NCI-H146 treated with DMSO at 0.1 percent for 48 hours (cell line): ENCODE measurements around the gene ARFGEF3.
"Not testable (repeated sequence)": the region's sequence is repeated elsewhere in the genome, so short reads cannot be mapped to it uniquely, and the experiment has no call there.

Source experiments
- DNase-seq: peaks from one replicate; lab custom pipeline; 2025; ENCODE audit not compliant: unreplicated experiment; lab: John Stamatoyannopoulos, UW

The ARFGEF3 gene

GRCh38 chr6:138206862-138207261 lies 45.1 kb downstream of the ARFGEF3 start:
- DNase-seq: no peak

DNA sequence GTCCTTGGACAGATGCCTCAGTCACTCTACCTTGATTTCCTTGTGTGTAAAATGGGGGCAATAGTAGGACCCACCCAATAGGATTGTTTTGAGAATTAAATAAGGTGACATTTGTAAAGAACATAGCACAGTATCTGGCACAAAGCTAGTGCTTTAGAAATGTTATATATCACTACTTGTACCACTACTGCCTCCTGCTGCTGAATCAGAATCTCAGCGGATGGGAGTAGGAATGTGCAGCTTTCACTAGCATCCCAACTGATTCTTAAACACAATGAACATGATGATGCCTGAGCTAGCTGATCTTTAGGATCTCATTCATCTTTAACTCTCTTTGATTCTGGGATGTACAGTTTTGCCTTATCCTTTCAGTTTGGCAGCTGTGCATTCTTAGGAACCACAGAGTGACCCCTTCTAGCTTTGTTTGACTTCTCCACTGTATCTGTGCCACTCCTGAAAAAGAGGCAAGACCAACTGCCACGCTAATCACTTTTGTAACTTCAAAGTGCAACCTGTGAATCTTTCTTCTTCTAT lies 49.4 kb downstream of the ARFGEF3 start:
- peak; percentile 29 for DNase-seq

GRCh38 chr6:138211601-138212000 lies 49.9 kb downstream of the ARFGEF3 start:
- no peak for DNase-seq

GRCh38 chr6:138212530-138212929 lies 50.8 kb downstream of the ARFGEF3 start:
- not testable (repeated sequence) for DNase-seq

GRCh38 chr6:138215093-138215782 lies 53.5 kb downstream of the ARFGEF3 start:
- DNase-seq: no peak

- DNase-seq: no peak
Measured at GRCh38 chr6:138218449-138218848, 56.7 kb downstream of the ARFGEF3 start, which contains the start of gene PBOV1. Gene PBOV1 (minus strand): TSS chr6:138218491. CDS start chr6:138218395, 96 bp downstream.

DNA sequence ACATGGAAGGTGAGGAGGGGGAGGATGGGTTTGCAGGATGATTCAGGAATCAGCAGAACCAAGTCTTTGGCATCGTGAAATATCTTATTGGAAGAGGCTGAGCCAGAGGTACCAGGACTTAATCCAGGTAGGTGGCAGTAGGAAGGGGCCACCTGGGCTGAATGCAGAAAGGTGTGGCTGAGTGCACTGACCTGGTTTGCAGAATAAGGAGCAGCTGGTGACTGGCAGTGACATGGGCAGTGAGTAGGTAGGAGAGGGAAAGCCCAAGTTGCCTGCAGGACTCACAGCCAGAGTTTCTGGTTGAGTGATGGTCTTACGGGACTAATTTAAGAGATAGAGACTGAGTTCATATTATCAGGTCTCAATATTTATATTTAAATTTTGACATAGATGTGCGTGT lies 57.7 kb downstream of the ARFGEF3 start:
- no peak for DNase-seq

DNA sequence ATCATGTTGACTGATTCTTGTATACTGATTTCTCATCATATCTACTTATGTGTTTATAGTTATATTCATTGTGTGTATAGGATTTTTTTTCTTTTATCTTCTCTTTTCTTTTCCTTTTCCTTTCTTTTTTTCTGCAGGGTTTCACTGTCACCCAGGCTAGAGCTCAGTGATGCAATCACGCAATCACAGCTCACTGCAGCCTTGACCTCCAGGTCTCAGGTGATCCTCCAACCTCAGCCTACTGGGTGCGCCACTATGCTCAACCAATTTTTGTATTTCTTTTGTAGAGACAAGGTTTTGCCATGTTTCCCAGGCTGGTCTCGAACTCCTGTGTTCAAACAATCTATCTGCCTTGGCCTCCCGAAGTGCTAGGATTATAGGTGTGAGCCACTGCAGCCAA lies 58.2 kb downstream of the ARFGEF3 start:
- DNase-seq: no peak

DNA sequence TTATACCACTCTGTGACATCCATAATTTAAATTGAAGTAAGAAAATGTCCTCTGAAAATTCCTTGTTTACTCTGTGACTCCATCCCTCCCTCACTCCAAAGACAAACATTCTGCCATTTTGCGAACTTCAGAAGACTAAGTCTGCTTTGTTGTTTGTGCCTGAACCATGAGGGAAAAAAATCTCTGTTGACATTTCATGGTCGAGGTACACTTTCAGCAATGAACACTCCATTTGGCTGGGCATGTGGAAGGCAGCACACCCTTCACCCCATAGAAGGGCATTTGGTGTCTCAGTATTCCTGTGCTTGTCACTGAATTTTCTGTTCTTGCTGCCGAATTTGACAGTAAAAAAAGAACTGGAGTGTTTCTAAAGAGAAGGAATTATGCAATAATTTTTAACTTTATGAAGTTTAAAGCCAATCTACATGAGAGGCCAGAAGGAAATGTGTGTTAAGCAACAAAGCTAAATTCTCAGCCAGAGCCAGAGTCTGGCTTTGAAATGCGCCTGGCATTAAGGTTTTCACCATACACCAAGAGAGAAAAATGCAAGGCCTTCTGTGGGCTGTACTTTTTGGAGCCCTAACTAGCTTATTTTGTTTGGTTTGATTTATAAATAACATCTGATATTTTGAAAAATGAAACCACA lies 61.3 kb downstream of the ARFGEF3 start:
- no peak for DNase-seq

DNA sequence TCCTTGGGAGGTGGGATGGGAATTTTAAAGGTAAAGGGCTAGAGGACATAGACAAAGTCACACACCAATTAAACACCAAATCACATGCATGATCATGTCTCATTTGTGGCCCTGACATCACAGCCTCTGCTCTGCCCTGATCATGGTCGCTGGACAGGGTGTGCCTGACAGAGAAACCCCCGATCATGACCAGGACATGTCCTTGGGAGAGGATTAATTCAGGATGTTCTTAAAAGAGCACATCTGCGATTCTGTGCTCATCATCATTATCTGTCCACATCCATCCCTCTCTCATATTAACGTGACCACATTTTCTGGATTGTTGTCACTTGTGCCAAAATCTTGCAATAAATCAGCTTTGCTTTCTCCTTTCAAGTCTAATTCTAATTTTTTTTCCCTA lies 64.2 kb downstream of the ARFGEF3 start:
- DNase-seq: no peak

DNA sequence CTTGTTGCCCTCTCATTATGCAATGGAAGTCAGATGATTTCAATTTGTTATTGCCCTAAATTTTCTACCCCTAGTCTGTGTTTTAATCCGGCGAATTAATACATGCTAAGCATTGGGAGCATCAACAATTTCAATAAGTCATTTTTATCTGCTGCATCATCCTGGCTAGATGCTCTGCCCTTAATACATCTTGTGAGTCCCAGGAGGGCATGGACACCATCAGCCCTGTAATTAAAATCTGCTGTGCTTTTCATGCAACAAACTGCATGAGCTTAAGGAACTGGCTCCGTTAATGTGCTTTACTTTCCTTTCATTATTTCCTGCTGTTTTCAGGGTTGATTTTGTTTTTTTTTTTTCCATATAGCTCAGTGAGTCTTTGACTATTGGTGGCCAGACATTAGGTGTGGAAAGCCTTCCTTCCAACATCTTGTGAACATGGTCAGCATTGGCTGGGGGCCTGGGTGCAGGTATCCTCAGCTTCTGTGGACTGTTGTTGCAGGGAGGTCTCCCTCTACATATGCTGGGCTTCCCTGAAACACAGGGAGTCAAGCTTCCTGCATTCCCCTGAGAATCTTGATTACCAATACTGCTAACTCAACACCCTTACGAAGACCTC lies 65.1 kb downstream of the ARFGEF3 start:
- no peak for DNase-seq

GRCh38 chr6:138227316-138227781 lies 65.6 kb downstream of the ARFGEF3 start:
- peak; percentile 81 for DNase-seq

DNA sequence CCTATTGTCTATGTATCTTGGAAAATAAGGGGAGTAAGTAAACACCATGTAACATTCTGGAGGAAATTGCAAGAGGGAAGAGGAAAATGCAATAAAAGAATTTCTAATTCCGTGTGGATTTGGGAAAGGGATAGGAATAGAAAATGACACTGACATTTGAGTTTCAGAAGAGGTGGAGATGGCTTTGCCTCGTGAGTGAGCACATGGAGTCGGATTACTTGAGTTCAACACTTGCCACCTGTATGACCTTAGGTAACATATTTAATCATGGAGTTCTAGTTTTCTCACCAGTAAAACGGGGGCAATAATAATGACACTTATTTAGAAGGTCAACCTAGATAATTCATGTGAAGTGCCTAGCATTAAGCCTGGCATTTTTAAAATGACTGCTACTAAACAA lies 67.3 kb downstream of the ARFGEF3 start:
- no peak for DNase-seq

- DNase-seq: no peak
Measured at GRCh38 chr6:138229663-138230179, 68.0 kb downstream of the ARFGEF3 start.

- no peak for DNase-seq
Measured at GRCh38 chr6:138230221-138230620, 68.5 kb downstream of the ARFGEF3 start.

DNA sequence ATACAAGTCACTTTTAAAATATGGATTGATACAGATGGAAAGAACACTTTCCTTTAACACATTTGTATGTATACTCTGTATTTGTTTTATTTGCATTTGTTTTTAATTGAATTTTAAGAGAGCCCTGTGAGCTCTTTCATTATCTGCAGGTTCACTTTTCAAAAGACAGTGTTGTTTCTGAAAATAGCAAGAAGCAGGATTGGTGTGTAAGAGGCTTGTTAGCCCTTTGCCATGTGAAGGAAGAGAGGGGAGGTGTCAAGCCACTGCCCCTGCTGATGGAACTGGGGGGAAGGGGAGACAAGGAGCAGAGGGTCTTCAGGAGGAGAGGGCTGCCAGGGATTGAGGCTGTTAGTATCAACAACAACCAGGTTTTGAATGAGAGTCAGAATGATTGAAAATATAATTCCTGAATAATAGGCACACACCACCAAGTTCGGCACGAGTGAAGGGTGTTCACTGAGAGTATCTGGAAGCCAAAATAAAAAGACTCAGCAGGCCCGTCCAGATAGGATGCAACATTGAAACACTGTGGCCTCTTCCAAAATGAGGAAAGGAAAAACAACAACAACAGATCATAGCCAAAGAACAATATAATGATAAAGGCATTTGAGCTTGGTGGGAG lies 69.1 kb downstream of the ARFGEF3 start:
- peak; percentile 57 for DNase-seq

- peak; percentile 100 for DNase-seq
Measured at GRCh38 chr6:138231381-138231886, 69.7 kb downstream of the ARFGEF3 start.

GRCh38 chr6:138234363-138234762 lies 72.6 kb downstream of the ARFGEF3 start:
- DNase-seq: no peak

- DNase-seq: no peak
Measured at GRCh38 chr6:138235205-138235604, 73.5 kb downstream of the ARFGEF3 start.

DNA sequence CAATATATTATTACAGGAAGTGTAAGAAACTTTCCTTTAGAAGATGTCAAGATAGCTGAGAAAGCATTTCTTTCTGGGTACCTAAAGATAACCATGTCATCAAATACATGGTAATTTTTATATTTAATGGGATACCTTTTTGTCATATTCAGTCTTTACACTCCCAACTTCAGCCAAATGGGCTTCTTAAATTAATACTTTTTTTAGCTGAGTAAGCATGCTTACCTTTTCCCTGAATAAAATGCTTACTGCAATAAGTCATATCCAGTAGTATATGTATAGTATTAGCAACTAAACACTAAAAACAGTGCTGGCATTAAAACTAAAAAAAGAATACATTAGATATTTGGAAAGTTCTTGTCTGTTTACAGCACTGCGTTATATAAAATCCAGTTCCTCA lies 74.0 kb downstream of the ARFGEF3 start:
- DNase-seq: no peak

GRCh38 chr6:138237463-138237862 lies 75.7 kb downstream of the ARFGEF3 start:
- no peak for DNase-seq
